AG04449 (cell line): Measurements from ENCODE around the gene MFGE8.

ENCODE experiments used
- CTCF ChIA-PET: fragments of 350-600 bp; formaldehyde crosslinking; extraction: SDS; loops from one replicate; lab custom pipeline; 2021; ENCODE audit warnings: antibody characterized with exemption; lab: Yijun Ruan, JAX
- POLR2A ChIA-PET: fragments of 400-600, 350-600 bp; formaldehyde crosslinking; extraction: SDS; loops from one replicate; lab custom pipeline; 2020; ENCODE audit warnings: antibody characterized with exemption, inconsistent platforms; lab: Yijun Ruan, JAX
- DNase-seq: peaks from one replicate; pipeline ENCODE4 v3.0.0-alpha.2; 2010; ENCODE audit warnings: low read depth, low spot score
- H3K4me3 ChIP-seq: 2 replicates; pipeline ENCODE4 v1.5.1; 2011; ENCODE audit warnings: low read depth, mild to moderate bottlenecking, control low read depth, low read length
- TF ChIP-seq, protein P1 (sequence below): IDR thresholded peaks from one replicate; pipeline ENCODE4 v1.5.1; 2011; ENCODE audit warnings: mild to moderate bottlenecking, moderate library complexity, low read length, control low read depth, inconsistent platforms; ENCODE audit not compliant: insufficient read depth; ENCODE audit errors: missing control alignments

MFGE8 gene

DNA sequence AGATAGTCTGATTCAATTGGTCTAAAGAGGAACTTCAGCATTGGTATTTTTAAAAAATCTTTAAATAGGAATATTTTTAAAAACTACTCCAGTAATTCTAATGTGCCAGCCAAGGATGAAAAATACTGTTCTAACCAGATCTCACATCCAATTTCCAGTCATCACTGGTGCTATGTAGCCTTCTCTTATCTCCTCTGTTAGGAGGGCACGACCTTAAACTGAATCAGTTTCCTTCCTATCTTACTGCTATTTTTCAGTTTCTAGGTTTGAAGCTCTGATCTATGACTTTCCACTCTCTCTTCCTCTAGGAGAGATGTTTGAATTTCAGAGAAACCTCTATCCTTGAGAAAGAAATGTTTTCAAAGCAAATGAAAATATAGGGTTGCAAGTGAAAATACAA lies 49.8 kb downstream of the MFGE8 start:
- CTCF ChIA-PET: interaction anchor here (1.0 to 6.0 kb wide), 6 partner anchors 8 to 206 kb away, joined by 3 to 27 read pairs (median 6); no protein-coding TSS in a partner anchor
- POLR2A ChIA-PET: interaction anchor here (1.2 kb wide), 1 partner anchor 225 kb away, joined by 3 read pairs; the partner anchor contains the start of gene ISG20
- TF ChIP-seq, protein P1, sequence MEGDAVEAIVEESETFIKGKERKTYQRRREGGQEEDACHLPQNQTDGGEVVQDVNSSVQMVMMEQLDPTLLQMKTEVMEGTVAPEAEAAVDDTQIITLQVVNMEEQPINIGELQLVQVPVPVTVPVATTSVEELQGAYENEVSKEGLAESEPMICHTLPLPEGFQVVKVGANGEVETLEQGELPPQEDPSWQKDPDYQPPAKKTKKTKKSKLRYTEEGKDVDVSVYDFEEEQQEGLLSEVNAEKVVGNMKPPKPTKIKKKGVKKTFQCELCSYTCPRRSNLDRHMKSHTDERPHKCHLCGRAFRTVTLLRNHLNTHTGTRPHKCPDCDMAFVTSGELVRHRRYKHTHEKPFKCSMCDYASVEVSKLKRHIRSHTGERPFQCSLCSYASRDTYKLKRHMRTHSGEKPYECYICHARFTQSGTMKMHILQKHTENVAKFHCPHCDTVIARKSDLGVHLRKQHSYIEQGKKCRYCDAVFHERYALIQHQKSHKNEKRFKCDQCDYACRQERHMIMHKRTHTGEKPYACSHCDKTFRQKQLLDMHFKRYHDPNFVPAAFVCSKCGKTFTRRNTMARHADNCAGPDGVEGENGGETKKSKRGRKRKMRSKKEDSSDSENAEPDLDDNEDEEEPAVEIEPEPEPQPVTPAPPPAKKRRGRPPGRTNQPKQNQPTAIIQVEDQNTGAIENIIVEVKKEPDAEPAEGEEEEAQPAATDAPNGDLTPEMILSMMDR: no peak
- no peak for DNase-seq
- no peak overlapping the region for H3K4me3 ChIP-seq

DNA sequence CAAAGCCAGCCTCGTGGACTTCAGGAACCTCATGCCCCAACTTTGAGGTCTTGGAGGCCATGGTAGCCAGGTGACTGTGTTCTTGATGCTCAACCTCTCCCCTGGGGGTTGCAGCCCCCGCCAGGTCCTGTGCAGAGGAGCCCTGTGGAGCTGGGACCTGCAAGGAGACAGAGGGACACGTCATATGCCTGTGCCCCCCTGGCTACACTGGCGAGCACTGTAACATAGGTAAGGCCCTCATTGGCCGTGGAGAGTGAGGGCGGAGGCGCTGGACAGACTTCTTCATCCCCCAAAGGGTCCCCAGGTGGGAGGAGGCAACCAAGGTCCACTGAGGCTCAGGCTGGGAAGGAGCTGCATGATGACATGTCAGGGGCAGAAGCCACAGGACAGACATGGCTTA lies 53.0 kb downstream of the MFGE8 start:
- CTCF ChIA-PET: interaction anchor here (6.0 kb wide), 1 partner anchor 19 kb away, joined by 27 read pairs; no protein-coding TSS in a partner anchor
- POLR2A ChIA-PET: no interaction called here
- TF ChIP-seq, protein P1: no peak
- no peak overlapping the region for H3K4me3 ChIP-seq
- no peak for DNase-seq

DNA sequence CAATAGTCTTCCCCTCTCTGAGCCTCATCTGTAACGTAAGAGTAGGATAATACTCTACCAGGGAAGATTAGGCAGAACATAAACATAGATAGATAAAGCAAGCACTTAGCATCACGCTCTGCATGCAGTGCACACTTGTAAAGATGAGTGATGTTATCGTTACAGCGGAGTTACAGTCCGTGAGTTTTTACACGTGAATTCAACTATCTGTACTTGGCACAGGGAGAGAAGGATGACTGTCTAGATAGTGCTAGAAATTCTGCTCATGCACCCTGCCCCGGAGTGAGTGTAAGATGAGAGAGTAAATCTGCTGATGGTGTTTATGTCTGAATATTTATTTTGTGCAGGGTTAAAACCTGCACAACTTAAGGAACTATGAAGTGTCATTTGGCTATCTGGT lies 53.6 kb downstream of the MFGE8 start:
- no peak overlapping the region for H3K4me3 ChIP-seq
- CTCF ChIA-PET: no interaction called here
- POLR2A ChIA-PET: no interaction called here
- DNase-seq: no peak
- TF ChIP-seq, protein P1: no peak

DNA sequence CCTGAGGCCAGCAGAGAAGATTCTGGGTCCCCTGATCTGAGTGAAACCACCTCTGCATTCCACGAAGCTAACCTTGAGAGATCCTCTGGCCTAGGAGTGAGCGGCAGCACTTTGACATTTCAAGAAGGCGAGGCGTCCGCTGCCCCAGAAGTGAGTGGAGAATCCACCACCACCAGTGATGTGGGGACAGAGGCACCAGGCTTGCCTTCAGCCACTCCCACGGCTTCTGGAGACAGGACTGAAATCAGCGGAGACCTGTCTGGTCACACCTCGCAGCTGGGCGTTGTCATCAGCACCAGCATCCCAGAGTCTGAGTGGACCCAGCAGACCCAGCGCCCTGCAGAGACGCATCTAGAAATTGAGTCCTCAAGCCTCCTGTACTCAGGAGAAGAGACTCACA lies 54.2 kb downstream of the MFGE8 start:
- no peak for DNase-seq
- POLR2A ChIA-PET: no interaction called here
- no peak overlapping the region for H3K4me3 ChIP-seq
- CTCF ChIA-PET: no interaction called here
- TF ChIP-seq, protein P1: no peak

DNA sequence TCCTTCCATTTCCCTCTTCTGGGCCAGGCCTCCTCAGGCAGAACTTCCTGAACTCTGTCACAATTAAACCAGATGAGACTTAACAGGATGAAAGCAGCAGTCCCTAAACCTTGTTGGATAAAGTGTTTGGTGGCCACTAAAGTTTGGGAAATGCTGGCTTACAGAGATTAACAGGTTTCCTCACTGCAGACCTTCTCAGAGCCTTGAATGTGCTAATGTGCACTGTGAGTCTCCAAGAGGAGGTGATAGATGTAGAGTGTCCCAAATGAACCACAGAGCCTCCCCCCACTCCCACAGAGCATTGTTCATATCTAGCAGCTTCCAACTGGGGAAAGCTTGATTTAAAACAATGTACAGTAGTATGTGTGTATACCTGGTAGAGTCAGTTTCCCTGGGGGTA lies 60.7 kb downstream of the MFGE8 start:
- ChIA-PET CTCF (no interaction called here), POLR2A (no interaction called here)
- TF ChIP-seq, protein P1: no peak
- no peak for DNase-seq
- H3K4me3 ChIP-seq: no peak overlapping the region

DNA sequence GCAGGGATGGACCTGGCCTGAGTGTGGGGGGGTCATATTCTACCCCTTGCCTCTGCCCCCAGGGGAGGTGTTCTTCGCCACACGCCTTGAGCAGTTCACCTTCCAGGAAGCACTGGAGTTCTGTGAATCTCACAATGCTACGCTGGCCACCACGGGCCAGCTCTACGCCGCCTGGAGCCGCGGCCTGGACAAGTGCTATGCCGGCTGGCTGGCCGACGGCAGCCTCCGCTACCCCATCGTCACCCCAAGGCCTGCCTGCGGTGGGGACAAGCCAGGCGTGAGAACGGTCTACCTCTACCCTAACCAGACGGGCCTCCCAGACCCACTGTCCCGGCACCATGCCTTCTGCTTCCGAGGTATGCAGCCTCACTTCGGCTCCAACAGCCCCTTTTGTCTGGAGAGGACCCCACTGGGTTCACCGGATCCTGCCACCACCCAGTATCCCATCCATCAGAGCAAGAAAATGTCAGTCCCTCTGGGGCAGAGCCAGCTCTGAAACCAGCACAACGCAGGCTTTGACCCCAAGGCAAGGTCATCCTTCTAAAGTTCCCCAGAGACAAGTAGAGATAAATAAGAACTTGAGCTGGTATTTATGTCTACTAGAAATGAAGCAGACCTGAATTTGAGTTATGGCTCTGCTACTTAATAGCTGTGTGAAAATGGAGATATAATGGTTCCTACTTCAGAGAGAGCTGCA lies 63.7 kb downstream of the MFGE8 start:
- no peak overlapping the region for H3K4me3 ChIP-seq
- CTCF ChIA-PET: interaction anchor here (0.8 to 1.7 kb wide), 4 partner anchors 15 to 332 kb away, joined by 3 to 6 read pairs (median 5); no protein-coding TSS in a partner anchor
- DNase-seq: no peak
- POLR2A ChIA-PET: no interaction called here
- TF ChIP-seq, protein P1: no peak
